ENCODE results near the gene PBX1.
A peak's percentile ranks its signal among the peaks of the same experiment; 100 is the strongest.

Gene PBX1

GRCh38 chr1:164780111-164780812 is 221.3 kb downstream of the PBX1 start:
- DNase-seq (ENCODE audit: low read depth) = no peak

DNA sequence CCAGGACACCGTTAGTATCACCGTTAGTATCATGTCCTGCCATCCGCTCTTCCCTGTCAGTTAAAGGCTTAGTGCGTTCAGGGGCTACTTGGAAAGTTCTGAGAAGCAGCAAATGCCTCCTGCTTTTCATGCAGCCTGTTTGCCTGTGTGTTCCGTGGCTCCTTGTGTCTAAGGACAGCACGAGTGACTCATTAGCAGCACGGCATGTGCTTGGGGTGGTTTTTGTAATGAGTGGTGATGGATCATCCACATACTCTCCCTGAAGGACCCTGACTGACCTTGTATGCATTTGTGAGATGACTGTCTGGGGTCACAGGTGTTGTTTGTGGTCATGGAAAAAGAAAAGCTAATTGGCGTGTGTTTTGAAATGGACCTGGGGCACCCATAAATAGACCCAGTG is 221.9 kb downstream of the PBX1 start:
- DNase-seq (ENCODE audit: low read depth) = peak; percentile 79

DNA sequence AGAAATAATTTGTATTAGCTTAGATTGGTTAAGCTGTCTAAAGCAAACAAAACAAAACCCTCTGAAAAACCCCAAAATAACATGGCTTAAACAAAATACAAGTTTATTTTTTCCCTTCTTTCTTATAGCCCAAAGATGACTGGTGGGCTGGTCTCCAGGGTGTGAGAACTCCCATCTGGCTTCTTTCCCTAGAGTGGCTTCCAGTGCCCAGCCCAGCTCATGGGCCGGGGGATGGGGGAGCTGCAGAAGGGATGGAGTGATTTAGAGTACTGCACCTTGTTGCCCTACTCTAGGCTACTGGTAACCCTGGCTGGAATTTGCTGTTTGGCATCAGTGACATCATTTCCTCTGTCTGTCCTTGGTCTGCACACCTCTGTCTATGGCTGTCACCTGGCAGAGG is 223.0 kb downstream of the PBX1 start:
- no peak for DNase-seq (ENCODE audit: low read depth)

DNA sequence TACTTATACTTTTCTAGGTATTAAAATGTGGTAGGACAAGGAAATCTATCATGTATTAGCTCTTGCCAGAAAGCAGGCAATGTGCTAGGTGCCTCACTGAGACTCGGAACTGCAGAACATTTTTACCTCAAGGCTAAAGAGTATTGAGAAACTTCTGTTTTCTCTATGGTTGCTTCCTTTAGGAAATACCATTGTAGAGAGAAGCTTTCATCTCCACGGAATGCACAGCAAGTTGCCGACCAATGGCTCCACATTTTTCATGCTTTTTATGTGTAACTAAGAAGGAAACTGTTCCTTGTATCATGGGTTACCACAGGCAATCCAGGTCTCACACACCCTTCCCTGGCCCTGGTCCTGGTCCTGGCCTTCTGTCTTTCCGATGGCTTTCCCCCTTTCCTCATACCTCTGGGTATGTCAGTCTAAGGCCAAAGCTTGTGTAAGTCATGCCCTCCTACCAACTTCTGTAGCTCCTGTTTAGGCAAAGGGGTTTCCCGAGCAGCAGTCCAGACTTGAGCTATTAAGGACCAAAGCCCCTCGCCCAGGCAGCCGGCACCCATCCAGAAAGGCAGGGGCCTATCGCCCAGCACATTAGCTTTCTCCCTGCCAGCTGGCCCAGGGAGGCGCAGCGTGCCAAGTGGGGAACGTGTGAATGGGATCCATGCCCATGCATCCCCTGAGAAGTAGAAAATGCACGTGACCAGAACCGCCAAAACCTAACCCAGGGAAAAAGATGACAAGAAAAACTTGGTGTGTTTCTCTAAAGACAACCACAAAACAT is 225.0 kb downstream of the PBX1 start:
- no peak for DNase-seq (ENCODE audit: low read depth)

DNA sequence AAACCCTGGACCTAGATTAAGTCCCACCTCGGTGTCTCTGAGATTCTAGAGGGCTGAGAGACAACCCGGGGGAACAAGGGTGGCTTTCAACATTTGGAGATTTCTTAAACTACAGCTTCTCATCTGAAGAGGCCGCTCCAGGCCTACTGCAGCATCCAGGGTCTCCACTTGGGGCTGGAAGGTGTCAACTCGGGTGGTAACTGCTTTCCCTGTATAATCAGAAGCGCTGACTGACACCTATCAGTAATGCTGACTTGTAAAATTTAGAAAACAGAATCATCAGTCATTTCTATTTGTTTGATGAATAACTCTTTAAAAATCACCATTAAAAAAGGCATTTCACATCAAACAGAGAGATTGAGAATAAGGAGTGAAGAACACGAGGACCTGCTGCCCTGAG is 226.0 kb downstream of the PBX1 start:
- no peak for DNase-seq (ENCODE audit: low read depth)

DNA sequence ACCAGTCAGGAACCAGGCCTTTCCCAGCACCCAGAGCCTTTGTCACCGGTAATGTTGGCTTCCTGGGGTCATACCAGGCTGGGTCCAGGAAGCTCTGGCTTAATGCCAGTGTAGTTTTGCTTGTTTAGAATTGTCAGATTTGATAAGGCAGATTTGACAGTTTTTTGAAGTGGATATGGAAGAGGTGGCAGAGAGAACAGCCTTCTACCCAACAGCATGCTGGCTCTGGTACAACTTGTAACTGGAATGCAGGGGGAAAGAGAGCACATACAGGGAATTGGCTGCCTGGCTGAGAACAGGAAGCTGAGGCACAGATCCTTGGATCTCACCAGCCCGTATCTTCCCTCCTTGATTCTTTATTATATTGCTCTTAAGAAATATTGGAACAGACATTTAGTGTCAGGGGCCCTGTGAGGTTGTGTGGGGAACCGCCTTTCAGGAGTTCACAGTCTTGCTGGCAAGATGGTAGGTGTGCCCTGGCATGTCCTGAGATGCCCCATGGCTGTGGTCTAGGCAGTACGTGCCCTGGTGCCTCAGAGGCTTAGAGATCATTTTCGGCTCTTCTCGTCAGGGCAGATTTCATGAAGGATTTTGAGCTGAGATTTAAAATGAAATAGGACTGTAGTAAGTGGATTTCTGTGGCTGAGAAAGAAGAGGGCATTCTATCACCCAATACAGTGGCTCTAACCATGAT is 227.0 kb downstream of the PBX1 start:
- no peak for DNase-seq (ENCODE audit: low read depth)

- peak; percentile 49 for DNase-seq (ENCODE audit: low read depth)
These were observed 228.2 kb downstream of the PBX1 start for GRCh38 chr1:164786980-164787833.

- DNase-seq (ENCODE audit: low read depth) = no peak
These were observed 228.8 kb downstream of the PBX1 start for GRCh38 chr1:164787834-164788231.

DNA sequence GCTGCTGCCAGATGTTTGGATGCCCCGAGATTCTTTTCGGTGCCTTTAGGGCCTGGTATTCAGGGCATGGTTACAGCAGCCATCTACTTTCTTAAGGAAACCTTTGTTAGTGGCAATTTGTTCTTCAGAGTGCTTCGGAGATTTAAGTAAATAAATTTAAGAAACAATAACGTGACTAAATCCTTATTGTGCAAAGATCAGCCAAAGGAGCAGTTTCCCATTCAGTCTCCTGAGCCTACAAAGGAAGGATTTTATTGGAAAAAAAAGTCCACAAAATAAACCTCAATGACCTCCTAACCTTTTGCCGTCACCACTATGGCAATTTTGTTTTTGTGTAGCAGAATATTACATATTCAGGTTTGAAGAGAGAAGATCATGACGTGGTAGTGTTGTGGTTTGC is 231.1 kb downstream of the PBX1 start:
- no peak for DNase-seq (ENCODE audit: low read depth)

- DNase-seq (ENCODE audit: low read depth) = no peak
These were observed 233.5 kb downstream of the PBX1 start for GRCh38 chr1:164792410-164793004.

GRCh38 chr1:164794356-164794755 is 235.4 kb downstream of the PBX1 start:
- DNase-seq (ENCODE audit: low read depth) = peak; percentile 89

DNA sequence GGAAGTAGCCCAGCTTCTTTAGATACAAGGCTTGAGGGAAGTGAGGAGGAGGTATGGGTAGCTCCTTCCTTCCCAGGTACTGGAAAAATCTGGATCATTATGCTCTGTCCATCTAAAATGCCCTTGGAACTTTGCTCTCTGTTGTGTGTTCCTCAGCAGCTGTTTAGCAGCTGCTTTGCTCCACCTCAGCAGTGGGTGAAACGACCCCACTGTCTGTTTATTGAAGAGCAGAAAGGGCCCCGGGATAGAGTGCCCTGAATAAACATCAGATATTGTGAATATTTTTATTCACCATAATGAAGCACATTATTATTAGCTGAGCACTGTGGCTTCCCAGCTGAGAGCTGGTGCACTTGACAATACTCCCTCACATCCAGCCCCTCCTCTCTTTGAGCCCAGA is 237.9 kb downstream of the PBX1 start:
- DNase-seq (ENCODE audit: low read depth) = no peak

DNA sequence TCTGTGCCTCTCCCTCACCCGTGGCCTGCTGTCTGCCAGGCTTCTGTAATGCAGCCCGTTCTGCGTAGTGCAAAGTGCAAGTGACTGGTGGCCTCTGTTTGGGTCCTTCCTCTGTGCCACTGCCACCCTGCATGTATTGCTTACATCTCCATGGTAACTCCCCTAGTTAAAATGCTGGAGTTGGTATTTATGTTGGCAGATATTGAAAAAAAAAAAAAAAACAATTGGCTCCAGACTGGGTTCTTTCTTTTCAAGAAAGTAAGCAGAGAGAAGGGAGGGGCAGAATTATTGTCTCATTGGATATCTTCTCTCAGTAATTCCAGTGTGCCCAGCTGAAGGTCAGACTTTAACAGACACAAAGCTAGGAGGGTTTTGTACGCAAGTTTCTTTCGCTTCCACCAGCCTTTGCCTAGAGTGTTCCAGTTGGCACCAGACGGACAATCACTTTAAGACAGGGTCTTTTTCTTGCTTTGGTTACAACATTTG is 242.3 kb downstream of the PBX1 start:
- no peak for DNase-seq (ENCODE audit: low read depth)

DNA sequence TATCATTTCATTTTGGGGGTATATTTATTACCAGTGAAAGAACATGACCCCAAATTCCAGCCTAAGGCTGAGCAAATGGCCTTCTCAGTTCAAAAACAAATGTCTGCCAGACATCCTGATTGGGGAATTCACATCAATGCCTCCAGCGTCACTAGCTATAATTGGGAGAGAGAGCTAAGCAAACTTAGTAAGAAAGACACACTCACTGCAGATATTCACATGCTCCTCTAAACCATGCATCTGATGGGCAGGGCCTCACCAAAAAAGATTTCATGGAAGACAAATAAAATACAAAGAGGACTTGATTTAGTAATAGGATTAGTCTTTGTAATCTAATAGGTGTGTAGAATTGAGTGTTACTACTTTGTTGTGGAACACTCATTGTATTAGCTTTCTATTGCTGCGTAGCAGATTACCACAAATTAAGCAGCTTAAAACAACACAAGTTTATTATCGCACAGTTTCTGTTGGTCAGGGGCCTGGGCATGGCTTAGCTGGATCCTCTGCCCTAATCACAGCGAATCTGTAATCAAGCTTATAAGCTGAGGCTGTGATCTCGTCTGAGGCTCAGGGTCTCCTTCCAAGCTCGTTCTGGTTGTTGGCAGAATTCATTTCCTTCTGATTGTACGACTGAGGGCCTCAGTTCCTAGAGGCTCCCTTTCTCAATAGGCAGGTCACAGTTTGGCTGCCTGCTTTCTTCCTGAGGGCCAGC is 243.0 kb downstream of the PBX1 start:
- no peak for DNase-seq (ENCODE audit: low read depth)

- DNase-seq (ENCODE audit: low read depth) = no peak
These were observed 243.7 kb downstream of the PBX1 start for GRCh38 chr1:164802529-164803282.

- DNase-seq (ENCODE audit: low read depth) = no peak
These were observed 244.4 kb downstream of the PBX1 start for GRCh38 chr1:164803366-164803765.

- no peak for DNase-seq (ENCODE audit: low read depth)
These were observed 245.4 kb downstream of the PBX1 start for GRCh38 chr1:164804366-164804765.

DNA sequence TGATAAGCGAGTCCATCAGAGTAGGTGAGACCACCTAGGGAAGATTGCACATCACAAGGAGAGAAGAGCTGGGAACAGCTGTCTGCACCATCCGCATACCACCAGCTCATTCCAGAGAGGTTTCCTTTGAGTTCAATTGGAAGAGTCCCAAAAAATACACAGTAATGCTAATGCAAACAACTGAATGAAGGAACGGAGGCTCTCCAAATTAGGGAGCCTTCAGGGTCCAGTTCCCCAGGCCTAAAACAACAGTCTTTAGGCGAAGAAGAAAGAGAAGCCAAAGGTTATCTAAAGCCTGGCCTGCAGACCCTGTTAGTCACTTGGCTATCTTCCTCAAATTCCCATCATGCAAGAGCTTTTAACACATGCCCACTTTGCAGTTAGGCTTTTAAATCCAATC is 246.4 kb downstream of the PBX1 start:
- no peak for DNase-seq (ENCODE audit: low read depth)

DNA sequence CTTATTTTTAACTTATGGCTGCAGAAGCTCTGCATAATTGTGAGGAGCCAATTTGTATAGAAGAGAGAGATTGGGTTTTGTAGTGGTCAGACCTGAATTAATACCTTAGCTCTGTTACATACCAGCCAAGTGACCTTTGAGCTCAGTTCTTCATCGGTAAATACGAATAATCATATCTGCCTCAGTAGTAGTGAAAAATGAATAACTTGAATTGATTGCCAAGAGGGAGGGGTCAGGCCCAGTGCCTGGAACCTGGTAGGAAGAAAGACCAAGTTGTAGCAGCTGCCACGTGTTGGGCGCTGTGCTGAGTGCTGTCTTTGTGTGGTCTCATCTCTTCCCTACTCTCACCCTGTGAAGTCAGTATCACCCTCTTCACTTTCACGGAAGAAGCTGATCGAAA is 247.5 kb downstream of the PBX1 start:
- DNase-seq (ENCODE audit: low read depth) = no peak

GRCh38 chr1:164813776-164814175 is 254.8 kb downstream of the PBX1 start:
- DNase-seq (ENCODE audit: low read depth) = no peak

Data from GM04504 (cell line).